ENCODE measurements around the gene ISLR.

- TF ChIP-seq CTCF (IDR thresholded peaks at IDR 0.05): peak; percentile 93 to 98 (median 95)
- no peak for TF ChIP-seq POLR2A (IDR thresholded peaks at IDR 0.05)
Measured at GRCh38 chr15:74127255-74127953, 46.1 kb upstream of the ISLR start.

All from sigmoid colon (tissue), 3 donors.